Measurements from ENCODE around the gene ZDHHC13.

GRCh38 chr11:19116276-19116970 is 545 bp upstream of the ZDHHC13 start:
- TF ChIP-seq CTCF (IDR thresholded peaks at IDR 0.05) = no peak
- TF ChIP-seq EZH2 (IDR thresholded peaks at IDR 0.05; ENCODE audit: borderline replicate concordance, insufficient read depth, low read depth, low read length, poor library complexity, severe bottlenecking) = no peak
